Renal cortex interstitium (tissue), 11 donors: ENCODE measurements around the gene PKP1. TPM values are rescaled to one million over a fixed set of nuclear protein-coding genes. Genes with fewer than 3 reads are reported as not detected.

Experiments
- DNase-seq, 11 donors: peaks; one replicate each; pipeline ENCODE4 v3.0.0-alpha.2; 2013; ENCODE audit warnings: low read depth in 9 of 11, low spot score in 4 of 11; ENCODE audit errors: extremely low read depth in 1 of 11
- polyA plus RNA-seq, 3 donors: library from polyadenylated mRNA; unstranded; fragments of 120-200 nt; gene quantifications; one replicate each; pipeline ENCODE4 v1.2.1, GENCODE V29; 2013; ENCODE audit not compliant: insufficient read length in 3 of 3

PKP1 gene
- polyA plus RNA-seq, 3 donors, result 0.06 to 0.09 (median 0.08) TPM

DNA sequence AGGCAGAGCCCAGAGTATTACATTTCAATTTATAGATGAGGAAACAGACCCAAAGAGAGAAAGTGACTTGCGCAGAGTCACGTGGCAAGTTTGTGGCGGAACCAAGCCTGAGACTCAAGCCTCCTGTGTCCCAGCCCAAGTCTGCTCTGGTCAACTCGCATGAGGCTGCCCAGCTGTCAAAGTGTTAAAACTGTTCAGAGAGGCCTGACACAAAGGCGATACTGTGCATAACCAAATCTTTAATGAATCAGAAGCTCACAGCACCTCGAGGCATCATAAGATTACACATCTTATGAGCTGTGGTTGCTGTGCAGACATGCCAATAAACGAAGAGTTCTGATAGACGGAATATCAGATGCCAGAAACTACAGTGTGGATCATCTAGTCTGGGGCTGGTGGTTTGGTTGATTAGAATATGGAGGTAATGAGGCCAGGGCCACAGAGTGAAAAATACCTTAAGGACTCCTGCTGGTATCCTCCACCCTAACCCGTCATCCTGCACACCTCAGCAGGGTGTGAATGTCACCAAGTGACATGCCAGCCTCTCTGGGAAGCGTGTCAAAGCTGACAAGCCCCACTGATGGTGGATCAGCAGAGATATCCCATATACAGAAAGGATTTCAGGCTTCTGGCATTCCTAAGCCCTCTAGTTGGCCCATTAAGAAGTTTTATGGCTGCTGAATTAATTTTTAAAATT is 52.0 kb downstream of the PKP1 start:
- DNase-seq, result no peak

DNA sequence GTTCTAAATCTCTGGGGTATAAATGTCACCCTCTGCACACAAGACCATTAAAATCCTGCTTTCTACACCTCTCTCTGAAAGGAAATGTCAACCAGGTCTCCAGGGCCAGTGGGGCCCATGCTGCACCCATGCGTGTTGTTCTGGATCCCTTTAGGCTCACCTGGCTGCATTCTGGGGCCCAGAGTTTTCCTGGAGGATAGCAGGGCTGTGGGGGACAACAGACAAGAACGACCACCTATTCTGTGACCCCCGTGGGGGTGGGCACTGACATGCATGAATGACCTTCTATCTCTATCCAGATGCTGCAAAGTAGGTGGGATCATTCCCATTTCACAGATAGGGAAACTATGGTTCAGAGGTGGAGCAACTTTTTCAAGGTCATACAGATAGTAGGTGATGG is 52.6 kb downstream of the PKP1 start:
- no peak for DNase-seq

DNA sequence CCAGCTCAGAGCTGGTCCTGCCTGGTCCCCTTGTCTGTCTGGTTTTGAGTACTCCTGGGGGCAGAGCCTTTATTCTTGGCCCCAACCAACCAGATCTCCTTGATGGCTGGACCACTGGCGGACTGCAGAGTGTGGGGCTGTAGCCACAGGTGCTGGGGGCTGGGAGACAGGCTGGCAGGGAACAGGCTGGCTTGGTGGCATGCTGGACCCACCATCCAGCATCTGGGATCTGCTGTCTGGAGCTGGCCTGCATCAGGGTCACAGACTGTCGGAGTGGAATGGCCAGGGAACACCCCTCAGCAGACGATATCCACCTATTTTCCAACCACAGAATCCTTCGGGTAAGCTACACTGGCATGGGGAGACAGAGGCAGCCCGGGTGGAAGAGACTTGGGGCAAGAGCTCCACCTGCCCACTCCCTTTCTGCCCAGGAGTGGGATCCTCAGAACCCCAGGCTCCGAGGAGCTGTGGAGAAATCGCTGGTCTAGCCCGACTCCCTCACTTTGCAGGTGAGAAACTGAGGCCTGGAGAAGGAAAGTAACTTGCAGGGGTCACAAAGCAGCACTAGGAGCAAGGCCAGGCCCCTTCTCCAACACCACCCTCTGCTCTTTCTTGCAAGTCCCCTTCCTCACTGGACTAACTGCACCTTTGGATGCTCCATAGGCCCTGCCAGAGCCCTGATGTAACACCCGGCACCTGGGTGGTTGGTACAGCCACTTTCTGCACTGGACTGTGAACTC is 53.6 kb downstream of the PKP1 start:
- no peak for DNase-seq

DNA sequence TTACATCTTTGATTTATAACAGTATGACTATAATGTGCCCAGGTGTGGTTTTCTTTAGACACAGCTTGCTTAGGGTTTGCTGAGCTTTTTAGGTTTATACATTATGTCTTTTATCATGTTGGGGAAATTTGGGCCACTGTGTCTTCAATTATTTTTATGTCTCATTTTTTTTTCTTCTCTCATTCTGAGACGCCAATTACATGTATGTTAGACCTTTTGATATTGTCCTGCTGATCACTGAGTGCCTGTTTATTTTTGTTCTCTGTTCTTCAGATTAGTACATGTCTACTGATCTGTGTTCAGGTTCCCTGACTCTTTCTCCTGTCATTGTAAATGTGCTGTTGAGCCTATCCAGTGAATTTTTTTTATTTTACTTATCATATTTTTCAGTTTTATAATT is 58.1 kb downstream of the PKP1 start:
- no peak for DNase-seq

DNA sequence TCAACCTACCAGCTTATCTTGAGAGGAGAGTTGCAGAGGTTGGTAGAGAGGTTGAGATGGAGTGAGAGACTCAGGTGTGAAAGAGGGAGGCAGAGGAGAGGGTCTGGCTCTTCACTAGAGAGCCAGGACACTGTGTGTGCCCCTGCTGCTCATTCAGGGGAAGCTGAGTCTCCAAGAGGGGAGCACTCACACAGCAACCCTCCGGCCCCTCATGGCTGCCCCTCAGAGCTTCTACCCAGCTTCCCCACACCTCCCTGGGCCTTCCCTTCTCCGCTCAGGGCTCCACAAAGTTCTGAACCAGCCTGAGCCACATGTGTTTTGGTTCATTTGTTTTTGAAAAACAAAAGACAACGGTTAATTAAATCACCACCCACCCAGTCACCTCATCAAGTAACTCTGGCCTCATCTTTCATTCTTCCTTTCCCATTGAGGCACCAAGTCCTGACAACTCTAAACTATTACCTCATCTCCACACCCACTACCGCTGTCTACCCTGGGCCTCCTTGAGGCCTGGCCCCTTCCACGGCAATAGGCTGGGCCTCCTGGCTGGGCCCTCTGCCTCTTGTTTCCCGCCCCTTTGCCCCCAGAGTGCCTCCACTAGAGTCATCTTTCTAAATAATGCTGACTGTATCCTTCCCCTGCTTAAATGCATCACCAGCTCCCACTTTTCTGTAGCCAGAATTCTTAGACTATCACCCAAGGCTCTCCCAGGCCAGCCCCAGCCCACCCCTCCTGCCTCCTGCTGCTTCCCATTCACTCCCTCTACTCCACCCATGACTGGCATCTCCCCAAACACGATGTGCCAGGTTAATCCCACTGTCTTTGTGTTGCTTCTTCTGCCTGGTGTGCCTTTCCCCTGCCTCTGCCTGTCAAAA is 61.1 kb downstream of the PKP1 start:
- peak in 1 of 11 donors; percentile 19 for DNase-seq

DNA sequence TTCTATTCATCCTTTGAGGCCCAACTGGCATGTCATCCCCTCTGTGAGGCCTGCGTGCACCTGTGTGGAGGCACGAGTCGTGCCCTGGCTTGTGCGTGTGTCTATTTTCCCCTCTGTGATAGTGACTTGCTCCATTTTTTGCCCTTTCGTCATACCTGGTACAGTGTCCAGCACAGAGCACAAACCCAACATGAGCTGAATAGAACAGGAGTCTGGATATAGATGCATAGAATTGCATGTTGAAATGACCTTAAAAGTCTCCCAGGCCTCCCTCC is 61.7 kb downstream of the PKP1 start:
- no peak for DNase-seq

DNA sequence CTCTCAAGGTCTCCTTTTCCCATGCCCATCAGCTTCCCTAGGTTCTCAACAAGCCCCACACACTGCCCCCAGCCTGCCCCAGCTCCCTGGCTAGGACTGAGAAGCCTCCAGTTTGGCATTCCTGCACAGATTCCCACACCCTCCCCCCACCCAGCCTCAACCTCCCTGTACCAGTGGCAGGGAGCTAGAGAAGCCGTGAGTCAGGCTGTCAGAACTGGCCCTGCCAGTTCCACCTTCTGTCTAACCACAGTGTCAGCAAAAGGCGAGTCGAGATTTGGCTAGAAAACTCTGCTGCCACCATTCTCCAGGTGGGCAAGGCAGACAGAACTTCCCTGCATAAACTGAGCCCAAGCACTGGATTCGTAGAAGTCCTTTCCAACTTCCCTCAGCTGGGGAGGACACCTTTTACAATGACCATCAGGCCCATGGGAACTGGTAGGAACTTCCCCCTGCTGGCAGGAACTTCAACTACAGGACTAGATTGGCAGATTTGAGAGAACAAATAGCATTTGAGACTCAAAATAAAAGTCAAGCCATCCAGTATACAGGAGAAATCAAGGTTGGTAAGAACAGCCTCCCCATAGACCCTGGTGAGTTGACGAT is 63.1 kb downstream of the PKP1 start:
- DNase-seq, result peak in 3 of 11 donors; percentile 40 to 47 (median 42)

DNA sequence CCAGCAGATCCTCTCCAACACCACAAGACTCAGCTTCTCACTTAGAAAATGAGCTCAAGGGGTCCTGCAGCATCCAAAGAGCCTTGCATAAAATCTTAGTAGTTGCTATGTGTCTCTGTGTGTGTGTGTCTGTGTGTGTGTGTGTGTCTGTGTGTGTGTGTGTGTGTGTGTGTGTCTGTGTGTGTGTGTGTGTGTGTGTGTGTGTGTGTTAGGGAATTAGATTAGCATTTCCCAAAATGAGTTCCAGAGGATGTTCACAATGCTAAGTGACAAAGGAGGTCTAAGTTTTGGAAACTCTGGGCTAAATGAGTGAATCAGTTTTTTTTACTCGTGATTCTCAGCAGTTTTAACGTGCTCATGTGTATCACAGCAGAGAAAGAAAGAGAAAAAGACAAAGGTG is 63.7 kb downstream of the PKP1 start:
- DNase-seq, result no peak

DNA sequence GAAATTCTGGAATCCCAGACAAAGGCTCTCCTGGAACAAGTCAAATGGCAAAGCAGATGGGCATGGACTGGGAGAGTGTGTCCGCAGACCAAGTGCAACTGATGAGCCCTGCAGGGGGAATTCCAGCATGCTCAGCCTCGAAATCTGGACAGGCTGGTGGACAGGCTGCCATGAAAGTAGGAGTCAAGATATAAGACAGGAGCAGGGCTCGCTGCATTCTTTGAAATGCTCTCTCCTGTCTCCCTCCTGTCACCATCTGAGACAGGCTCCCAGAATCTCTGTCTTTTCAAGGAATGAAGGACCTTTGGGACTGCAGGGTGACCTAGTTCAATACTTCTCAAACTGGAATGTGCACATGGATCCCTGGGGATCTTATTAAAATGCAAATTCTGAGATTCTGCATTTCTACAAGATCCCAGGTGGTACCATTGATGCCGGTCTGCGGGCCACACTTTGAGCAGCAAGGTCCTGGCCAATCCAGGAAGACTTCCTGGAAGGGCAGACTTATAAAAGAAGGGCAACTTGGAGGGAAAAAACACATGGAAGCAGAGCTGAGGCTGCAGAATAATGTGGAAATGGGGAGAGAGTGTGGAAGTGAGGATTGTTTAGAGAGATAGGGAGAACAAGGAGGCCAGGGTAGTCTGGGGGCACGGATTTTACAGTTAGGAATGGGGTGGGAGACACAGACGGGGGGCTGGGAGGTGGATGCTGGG is 64.3 kb downstream of the PKP1 start:
- DNase-seq, result no peak

DNA sequence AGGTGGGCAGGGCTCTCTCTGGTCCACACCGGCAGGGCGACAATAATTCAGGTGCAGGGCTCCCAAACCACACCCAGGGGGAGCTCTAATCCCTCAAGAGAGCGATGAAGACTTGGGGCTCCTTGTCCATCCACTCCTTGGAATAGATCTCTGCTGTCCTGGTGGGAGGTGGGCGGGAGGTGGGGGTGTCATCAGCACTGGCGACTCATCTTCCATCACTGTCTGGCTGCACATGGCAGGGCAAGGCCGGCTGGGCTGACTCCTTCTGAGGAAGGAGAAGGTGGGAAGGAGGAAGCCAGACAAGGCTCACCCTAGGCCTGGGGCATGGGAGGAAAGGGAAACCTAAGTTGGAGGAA is 64.9 kb downstream of the PKP1 start:
- peak in 3 of 11 donors; percentile 36 to 62 (median 43) for DNase-seq

DNA sequence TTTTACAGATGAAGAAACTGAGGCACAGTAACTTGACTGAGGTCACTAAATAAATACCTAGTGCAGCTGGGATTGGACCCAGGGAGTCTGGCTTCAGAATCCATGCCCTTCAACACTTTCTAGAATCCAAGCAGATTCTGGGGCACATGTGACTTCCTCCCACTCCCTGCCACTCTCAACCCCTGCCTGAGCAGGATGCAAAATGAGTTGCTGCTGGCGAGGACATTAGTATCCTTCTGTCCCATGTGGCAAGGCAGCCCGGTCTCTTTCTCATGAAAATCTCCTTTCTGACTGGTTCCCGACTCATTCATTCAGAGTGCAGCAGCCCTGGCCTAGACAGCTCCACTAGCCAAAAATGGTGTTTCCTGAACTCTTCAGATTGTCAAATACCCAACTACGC is 65.8 kb downstream of the PKP1 start:
- no peak for DNase-seq

DNA sequence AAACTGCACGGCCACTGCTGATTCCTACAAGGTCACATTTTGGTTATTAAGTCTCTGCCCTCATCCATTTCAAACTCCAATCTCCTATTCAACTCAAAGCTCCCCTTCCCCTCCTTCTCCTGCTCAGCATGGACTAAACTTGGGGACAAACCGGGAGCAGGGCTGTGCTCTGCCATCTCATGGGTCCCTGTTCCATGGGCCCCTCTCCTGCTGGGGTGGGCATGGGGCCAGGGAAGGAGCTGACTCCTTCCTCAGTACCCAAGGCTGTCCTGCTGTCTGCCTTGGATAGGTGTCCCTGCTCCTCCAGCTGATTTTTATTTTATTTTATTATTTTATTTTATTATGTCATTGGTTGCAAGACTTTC is 67.0 kb downstream of the PKP1 start:
- DNase-seq, result no peak

DNA sequence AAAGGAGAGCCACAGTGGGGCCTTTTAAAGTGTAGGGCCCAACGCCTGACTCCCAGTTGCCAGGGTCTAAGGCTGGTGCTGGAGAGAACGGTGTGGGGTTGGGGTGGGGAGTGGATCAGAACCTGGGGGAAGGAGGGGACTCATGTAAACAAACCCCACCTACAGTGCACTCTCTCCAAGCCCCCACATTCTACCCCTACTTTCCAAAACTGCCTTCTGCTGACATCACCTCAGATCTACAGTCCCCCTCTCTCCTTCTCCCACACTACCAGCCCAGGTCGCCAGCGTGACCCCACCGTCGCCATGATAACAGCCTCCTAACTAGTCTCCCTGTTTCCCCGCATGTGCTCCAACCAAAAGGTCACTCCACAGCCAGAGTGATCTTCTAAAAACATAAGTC is 67.6 kb downstream of the PKP1 start:
- no peak for DNase-seq

DNA sequence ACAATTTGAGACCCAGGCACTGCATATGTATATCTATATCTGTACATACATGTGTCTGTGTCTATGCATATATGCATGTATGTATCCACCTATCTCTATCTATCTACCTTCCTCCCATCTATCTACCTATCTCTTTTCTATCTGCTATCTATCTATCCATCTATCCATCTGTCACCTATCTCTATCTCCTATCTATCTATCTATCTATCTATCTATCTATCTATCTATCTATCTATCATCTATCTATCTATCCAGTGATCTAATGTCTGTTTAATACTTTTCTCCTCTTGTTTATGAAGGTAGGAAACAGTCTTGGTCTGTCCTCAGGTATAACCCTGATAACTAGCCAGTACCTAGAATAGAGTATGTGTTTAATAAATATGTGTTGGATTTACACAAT is 68.3 kb downstream of the PKP1 start:
- DNase-seq, result no peak

DNA sequence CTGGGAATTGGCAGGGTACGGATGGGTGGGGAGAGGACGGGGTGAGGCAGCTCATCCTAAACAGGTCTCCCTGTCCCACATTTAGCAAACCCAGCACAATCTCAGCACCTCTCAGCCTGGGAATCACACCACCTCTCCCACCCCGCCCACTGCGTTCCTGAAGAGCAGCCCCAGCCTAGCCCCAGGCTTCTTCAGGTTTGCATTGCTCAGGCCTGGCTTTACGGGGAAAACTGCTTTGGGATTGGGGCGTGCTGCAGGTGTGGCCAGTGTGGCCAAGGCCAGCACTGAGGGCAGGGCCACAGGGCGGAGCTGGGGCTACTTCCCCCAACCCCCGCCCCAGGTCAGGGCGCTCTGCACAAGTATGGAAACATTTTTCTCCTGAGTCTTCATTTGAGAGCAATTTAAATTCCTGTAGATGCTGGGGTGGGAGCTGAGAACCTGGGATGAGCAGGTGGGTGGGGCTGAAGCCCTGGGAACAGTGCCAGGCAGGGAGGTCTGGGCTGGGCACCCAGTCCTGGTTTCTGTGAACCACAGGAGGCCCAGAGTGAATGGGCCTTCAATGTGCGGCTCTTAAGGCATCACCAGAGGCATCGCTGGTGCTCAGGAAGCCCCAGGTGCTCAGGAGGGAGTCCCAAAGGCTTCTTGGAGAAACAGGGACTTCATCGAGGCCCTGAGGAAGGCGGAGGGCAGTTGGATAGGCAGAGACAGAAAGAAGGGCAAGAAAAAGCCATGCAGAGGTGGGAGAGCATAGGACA is 70.1 kb downstream of the PKP1 start:
- no peak for DNase-seq

DNA sequence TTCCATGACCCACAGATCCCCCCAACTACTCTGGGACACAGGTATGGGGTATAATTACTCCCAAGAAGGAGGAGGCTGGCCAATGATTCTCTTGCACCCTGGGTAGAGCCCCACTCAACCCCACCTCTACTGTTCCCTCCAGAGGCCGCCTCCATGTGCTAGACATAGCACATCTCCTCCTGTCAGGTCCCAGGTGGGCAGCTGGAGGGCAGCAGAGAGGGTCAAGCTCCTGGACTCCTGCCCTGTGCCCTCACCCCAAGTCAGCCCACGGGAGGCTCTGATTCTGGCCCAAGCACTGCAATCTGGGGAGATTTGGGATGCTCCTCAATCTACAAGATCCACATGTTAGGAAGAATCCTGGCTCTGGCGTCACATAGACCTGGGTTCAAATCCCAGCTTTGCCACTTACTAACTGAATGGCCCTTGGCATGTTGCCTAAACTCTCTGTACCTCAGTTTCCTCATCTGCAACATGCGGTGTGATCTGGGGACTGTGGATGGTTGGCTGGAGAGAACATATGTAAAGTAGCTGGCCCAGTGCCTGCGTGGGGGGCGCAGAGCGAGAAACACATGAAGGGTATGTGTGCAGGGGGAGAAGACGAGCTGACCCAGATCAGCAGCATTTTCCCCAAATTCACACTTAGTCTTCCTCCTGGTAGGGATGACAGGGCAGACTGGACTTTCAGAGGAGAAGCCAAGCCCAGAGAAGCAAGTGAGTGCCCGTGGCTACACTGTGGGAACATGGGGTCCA is 71.0 kb downstream of the PKP1 start:
- DNase-seq, result no peak

DNA sequence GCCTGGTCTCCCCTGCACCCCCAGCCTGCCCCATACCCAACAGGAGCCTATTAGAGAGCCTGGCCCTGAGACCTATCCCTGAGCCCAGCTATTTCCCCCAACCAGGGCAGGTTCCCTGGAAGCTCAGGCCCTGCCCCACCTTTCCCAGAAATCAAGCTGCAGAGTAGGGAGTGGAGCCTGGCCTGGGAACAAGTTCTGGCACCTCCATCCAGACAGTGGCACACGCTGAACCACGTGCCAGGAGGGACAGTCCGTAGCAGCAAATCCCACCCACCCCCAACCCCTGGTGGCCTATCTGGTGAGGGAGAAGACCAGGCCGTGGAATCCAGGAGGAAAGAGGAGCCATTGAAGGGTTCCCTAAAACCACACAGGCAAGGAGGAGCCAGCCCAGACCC is 71.6 kb downstream of the PKP1 start:
- no peak for DNase-seq

DNA sequence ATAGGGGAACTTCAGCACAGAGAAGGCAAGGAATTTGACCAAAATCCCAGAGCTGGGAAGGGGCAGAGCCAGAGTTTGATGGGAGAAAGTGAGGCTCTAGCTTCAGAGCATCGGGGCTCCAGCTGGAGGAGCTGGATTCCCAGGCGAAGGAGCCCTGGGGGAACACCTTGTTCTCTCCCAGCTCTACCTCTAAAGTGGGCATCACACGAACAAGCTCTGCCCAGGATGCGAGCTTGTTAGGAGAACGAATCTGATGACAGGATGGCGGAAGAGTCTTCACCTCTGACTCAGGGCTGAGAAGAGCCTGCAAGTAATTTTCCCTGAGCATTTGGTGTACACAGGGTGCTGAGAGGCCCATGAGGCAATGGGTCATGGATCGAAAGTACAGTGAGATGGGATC is 72.2 kb downstream of the PKP1 start:
- DNase-seq, result no peak
